Measurements from ENCODE around the gene HLA-DPB1. TPM values are rescaled to one million over a fixed set of nuclear protein-coding genes. Genes with fewer than 3 reads are reported as not detected.
"Not testable (repeated sequence)": the region's sequence is repeated elsewhere in the genome, so short reads cannot be mapped to it uniquely, and the experiment has no call there.

Gene HLA-DPB1
- total and polyA plus RNA-seq, 9 donors = 7.9 to 15.8 (median 11.5) TPM

DNA sequence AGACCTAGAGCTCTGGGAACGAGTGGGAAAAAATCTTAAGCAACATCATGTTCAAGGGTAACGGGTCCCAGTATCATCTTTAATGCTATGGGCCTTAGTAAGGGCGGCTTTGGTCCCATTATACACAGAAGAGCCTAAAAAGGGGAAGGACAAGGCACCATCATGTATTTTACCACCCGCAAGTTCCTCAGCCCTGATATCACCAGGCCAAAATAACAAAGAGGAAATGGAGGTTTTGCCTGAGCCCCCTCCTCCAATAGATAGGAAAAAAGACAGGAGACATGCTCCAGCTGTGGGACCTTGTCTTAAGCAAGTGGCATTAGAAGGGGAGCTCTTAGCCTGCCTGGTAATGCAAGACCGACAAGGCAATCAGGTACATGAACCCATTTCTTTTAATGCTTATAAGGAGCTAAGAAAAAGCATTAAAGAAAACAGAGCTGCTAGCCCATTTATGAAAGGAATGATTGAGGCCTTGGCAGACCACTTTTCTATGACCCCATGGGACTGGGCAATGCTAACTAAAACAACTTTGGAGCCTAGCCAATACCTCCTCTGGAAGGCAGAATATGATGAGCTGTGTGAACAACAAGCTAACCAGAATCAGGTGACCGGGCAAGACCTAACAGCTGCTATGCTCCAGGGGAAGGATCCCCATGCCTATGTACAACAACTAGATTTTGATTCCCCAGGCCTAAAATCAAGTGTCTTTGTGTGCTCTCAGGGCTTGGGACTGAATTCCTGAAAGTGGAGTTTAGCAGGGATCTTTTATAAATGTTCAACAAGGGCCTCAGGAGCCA is 25.6 kb upstream of the HLA-DPB1 start:
- H3K9me3 ChIP-seq (replicated peaks; ENCODE audit: control insufficient read depth, low read depth, low read length) = no peaks in the 10 kb centered on the region
- no peak overlapping the region for H3K27ac ChIP-seq (ENCODE audit: low read length)
- peaks cover 6% of the 10 kb centered on the region for H3K27me3 ChIP-seq (ENCODE audit: control insufficient read depth, insufficient read depth, low read length)
- H3K36me3 ChIP-seq (ENCODE audit: control insufficient read depth, insufficient read depth, low read length) = no peaks in the 10 kb centered on the region
- 90% methylated on average over 2 of the region's 6 CpGs for WGBS (ENCODE audit: insufficient coverage)
- no peaks in the 10 kb centered on the region for H3K4me1 ChIP-seq (ENCODE audit: control insufficient read depth, insufficient read depth, low read length)
- no peak overlapping the region for H3K4me3 ChIP-seq (ENCODE audit: low read length)
- no peak for DNase-seq

DNA sequence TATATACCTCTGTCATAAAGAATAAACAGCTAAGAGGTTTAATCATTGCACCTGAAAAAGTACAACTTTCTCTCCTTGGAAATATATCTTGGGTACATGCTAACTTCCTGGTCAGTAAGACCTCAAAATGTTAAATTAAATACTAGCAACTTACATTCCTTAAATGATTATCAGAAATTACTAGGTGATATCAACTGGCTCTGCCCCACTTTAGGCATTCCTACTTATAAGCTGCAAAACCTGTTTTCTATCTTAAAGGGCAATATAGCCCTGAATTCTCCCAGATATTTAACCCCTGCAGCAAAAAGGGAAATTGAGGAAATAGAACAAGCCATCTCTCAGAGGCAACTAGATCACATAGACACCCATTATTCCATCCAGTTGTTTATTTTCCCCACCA is 23.2 kb upstream of the HLA-DPB1 start:
- DNase-seq = no peak

DNA sequence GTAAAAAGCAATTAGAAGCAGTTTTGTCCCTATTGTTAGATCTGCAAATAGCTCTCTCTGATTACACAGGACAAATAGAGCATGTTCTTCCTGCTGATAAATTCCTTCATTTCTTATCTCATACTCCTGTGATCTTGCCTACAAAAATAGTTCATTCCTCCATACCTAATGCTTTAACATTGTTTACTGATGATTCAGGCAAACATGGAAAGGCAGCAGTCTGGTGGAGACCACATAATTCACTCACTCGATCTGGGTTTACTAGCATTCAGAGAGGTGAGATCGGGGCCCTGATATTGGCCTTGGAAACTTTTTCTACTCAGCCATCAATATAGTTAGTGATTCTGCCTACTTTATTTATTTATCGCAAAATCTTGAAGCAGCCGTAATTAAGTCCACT is 22.6 kb upstream of the HLA-DPB1 start:
- DNase-seq = no peak
- H3K27me3 ChIP-seq (ENCODE audit: control insufficient read depth, insufficient read depth, low read length) = peaks cover 3% of the 10 kb centered on the region
- 62% methylated on average over 2 of the region's 4 CpGs for WGBS (ENCODE audit: insufficient coverage)
- no peak overlapping the region for H3K4me3 ChIP-seq (ENCODE audit: low read length)
- H3K27ac ChIP-seq (ENCODE audit: low read length) = no peak overlapping the region
- no peaks in the 10 kb centered on the region for H3K4me1 ChIP-seq (ENCODE audit: control insufficient read depth, insufficient read depth, low read length)
- H3K36me3 ChIP-seq (ENCODE audit: control insufficient read depth, insufficient read depth, low read length) = no peaks in the 10 kb centered on the region
- no peaks in the 10 kb centered on the region for H3K9me3 ChIP-seq (replicated peaks; ENCODE audit: control insufficient read depth, low read depth, low read length)

More for the DNA sequence above, 23.2 kb upstream of the HLA-DPB1 start:
- Histone ChIP-seq H3K4me1 (ENCODE audit: control insufficient read depth, insufficient read depth, low read length) (no peaks in the 10 kb centered on the region), H3K36me3 (ENCODE audit: control insufficient read depth, insufficient read depth, low read length) (no peaks in the 10 kb centered on the region), H3K27ac (ENCODE audit: low read length) (no peak overlapping the region), H3K4me3 (ENCODE audit: low read length) (no peak overlapping the region), H3K27me3 (ENCODE audit: control insufficient read depth, insufficient read depth, low read length) (peaks cover 3% of the 10 kb centered on the region), H3K9me3 (replicated peaks; ENCODE audit: control insufficient read depth, low read depth, low read length) (no peaks in the 10 kb centered on the region)

DNA sequence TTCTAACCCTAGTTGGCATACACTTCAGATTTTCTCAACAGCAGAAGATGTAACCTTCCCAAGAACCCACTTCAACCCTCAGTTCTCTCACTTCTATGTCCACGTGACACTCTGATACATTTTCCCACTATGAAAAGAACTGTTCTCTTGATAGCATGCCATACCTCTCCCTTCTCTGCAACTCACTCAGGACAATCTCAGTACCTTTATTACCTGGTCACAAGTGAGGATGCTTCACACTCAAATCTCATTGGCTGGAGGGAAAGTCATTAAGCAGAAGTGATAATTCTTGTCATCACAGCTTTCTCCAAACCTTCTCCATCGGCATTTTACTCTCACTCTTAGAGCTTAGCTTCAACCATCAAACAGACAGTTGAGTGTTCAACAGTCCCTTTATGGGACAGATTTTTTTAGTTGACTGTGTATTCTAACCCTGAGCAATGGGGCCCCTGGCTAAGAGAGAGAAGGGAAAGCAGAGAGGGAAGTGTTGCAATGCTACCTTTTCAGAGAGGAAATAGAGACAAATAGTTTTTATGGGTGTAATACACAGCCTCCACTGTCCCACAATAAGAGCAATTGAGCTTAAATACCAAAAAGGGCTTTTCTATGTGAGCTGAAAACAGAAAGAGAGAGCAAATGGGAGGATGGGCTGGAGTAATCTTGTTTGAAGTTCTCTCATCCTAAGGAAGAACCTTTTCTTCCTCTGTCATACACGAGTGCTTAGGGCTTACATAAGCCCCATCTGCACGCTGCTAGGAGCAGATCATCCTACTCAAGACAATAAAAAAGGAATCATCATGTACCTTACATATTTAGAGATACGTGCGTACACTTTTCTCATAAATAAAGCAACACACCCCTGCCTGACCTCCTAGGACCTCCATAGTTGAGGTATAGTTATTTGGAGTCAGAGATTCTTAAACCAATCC is 18.3 kb upstream of the HLA-DPB1 start:
- H3K4me1 ChIP-seq (ENCODE audit: control insufficient read depth, insufficient read depth, low read length) = no peaks in the 10 kb centered on the region
- no peak for DNase-seq
- H3K9me3 ChIP-seq (replicated peaks; ENCODE audit: control insufficient read depth, low read depth, low read length) = no peaks in the 10 kb centered on the region
- no peaks in the 10 kb centered on the region for H3K27me3 ChIP-seq (ENCODE audit: control insufficient read depth, insufficient read depth, low read length)
- no peak overlapping the region for H3K27ac ChIP-seq (ENCODE audit: low read length)
- no peak overlapping the region for H3K4me3 ChIP-seq (ENCODE audit: low read length)
- no peaks in the 10 kb centered on the region for H3K36me3 ChIP-seq (ENCODE audit: control insufficient read depth, insufficient read depth, low read length)
- WGBS (ENCODE audit: insufficient coverage) = 14% methylated on average over 1 of the region's 6 CpGs

DNA sequence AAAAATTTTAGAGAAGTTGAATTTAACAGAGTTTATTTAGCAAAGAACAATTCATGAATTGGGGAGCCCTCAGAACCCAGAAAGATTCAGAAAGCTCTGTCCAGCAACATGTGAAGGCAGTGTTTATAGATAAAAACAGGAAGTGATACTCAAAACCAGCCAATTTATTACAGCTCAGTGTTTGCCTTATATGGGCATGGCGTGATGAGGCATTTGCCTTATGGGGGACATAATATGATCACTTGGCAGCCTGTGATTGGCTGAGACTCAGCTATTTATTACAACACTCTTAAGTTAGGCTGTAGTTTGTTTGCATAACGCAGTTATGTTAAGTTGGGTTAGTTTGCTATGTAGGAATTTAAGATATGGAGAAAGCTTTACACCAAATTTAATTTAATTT is 13.8 kb upstream of the HLA-DPB1 start:
- peak; percentile 58 for DNase-seq
- H3K4me3 ChIP-seq (ENCODE audit: low read length) = no peak overlapping the region
- H3K36me3 ChIP-seq (ENCODE audit: control insufficient read depth, insufficient read depth, low read length) = no peaks in the 10 kb centered on the region
- WGBS (ENCODE audit: insufficient coverage) = no CpG with 5 or more reads among the region's 2 CpGs
- no peaks in the 10 kb centered on the region for H3K4me1 ChIP-seq (ENCODE audit: control insufficient read depth, insufficient read depth, low read length)
- H3K9me3 ChIP-seq (replicated peaks; ENCODE audit: control insufficient read depth, low read depth, low read length) = no peaks in the 10 kb centered on the region
- no peak overlapping the region for H3K27ac ChIP-seq (ENCODE audit: low read length)
- H3K27me3 ChIP-seq (ENCODE audit: control insufficient read depth, insufficient read depth, low read length) = no peaks in the 10 kb centered on the region

DNA sequence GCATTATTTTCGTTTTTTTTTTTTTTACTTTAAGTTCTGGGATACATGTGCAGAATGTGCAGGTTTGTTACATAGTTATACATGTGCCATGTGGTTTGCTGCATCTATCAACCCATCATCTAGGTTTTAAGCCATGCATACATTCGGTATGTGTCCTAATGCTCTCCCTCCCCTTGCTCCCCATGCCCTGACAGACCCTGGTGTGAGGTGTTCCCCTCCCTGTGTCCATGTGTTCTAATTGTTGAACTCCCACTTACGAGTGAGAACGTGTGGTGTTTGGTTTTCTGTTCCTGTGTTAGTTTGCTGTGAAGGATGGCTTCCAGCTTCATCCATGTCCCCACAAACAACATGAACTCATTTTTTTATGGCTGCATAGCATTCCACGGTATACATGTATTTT is 12.4 kb upstream of the HLA-DPB1 start:
- H3K27ac ChIP-seq (ENCODE audit: low read length); H3K27me3 ChIP-seq (ENCODE audit: control insufficient read depth, insufficient read depth, low read length); H3K4me3 ChIP-seq (ENCODE audit: low read length); H3K4me1 ChIP-seq (ENCODE audit: control insufficient read depth, insufficient read depth, low read length); H3K36me3 ChIP-seq (ENCODE audit: control insufficient read depth, insufficient read depth, low read length); H3K9me3 ChIP-seq (replicated peaks; ENCODE audit: control insufficient read depth, low read depth, low read length); DNase-seq: not testable (repeated sequence)
- no CpG with 5 or more reads among the region's 5 CpGs for whole genome bisulfite sequencing (ENCODE audit: insufficient coverage)

DNA sequence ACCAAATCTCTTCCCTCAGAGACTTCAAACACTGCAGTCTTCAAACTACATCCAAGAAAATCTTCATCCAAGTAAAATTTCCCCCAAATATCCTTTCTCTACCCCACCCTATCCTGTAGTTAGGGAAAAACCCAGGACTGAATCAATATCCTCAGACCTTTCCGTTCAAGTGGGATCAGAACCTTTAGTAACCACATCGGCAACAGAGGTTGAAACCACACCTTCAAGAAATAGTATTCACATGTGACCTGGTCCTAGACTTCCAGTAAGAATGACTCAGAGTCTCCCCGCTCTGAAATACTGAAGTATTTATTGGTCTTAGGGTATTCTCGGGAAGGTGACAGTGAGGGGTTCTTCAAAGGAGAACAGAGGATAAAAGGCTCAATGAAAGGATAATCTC is 11.1 kb upstream of the HLA-DPB1 start:
- Histone ChIP-seq H3K9me3 (replicated peaks; ENCODE audit: control insufficient read depth, low read depth, low read length) (no peaks in the 10 kb centered on the region), H3K4me3 (ENCODE audit: low read length) (no peak overlapping the region), H3K36me3 (ENCODE audit: control insufficient read depth, insufficient read depth, low read length) (no peaks in the 10 kb centered on the region), H3K4me1 (ENCODE audit: control insufficient read depth, insufficient read depth, low read length) (no peaks in the 10 kb centered on the region), H3K27ac (ENCODE audit: low read length) (no peak overlapping the region), H3K27me3 (ENCODE audit: control insufficient read depth, insufficient read depth, low read length) (peaks cover 2% of the 10 kb centered on the region)
- 100% methylated on average over 1 of the region's 4 CpGs for WGBS (ENCODE audit: insufficient coverage)
- DNase-seq = no peak

DNA sequence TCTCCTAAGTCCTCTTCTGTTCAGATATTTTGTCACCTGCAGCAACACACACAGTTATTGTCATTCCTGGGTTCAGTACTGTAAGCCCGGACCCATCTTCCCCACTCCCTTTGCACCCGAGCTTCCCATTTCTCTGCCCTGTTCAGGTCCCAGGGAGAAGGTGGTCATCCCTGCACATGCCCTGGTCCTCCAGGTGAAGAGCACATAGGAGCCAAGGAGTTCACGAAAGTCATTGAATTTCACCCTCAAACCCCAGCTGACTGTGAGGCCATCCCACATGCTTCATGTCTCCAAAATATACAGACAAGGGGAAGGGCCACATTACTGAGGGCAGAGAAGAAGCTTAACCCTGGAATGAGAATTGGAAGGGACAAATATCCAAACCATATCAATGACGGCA is 10.5 kb upstream of the HLA-DPB1 start:
- H3K27me3 ChIP-seq (ENCODE audit: control insufficient read depth, insufficient read depth, low read length) = peaks cover 2% of the 10 kb centered on the region
- H3K36me3 ChIP-seq (ENCODE audit: control insufficient read depth, insufficient read depth, low read length) = no peaks in the 10 kb centered on the region
- H3K9me3 ChIP-seq (replicated peaks; ENCODE audit: control insufficient read depth, low read depth, low read length) = no peaks in the 10 kb centered on the region
- H3K4me3 ChIP-seq (ENCODE audit: low read length) = no peak overlapping the region
- 74% methylated on average over 2 of the region's 4 CpGs for WGBS (ENCODE audit: insufficient coverage)
- no peak for DNase-seq
- H3K27ac ChIP-seq (ENCODE audit: low read length) = no peak overlapping the region
- H3K4me1 ChIP-seq (ENCODE audit: control insufficient read depth, insufficient read depth, low read length) = no peaks in the 10 kb centered on the region

DNA sequence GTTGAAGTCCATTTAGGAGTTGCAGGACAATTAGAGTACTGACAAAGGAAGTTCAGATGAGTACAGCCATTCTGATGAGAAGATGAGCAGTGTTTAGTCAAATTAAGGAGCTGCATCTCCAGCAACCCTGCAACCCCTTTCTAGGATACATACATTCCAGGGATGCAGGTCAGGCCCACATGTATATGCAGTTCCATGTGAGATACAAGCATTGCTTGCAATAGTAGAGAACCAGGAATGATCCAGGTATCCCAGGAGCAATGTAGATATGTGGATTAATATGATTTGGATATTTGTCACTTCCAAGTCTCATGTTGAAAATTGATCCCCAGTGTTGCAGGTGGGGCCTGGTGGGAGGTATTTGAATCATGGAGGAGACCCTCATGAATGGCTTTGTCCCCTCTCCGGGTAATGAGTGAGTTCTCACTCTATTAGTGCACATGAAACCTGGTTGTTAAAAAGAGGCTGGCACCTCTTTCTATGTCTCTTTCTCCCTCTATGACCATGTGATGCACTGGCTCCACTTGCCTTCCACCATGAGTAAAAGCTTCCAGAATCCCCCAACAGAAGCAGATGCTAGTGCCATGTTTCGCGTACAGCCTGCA is 8.8 kb upstream of the HLA-DPB1 start:
- no CpG with 5 or more reads among the region's 3 CpGs for WGBS (ENCODE audit: insufficient coverage)
- no peak overlapping the region for H3K27ac ChIP-seq (ENCODE audit: low read length)
- H3K27me3 ChIP-seq (ENCODE audit: control insufficient read depth, insufficient read depth, low read length) = peaks cover 2% of the 10 kb centered on the region
- no peak overlapping the region for H3K4me3 ChIP-seq (ENCODE audit: low read length)
- no peaks in the 10 kb centered on the region for H3K4me1 ChIP-seq (ENCODE audit: control insufficient read depth, insufficient read depth, low read length)
- no peaks in the 10 kb centered on the region for H3K9me3 ChIP-seq (replicated peaks; ENCODE audit: control insufficient read depth, low read depth, low read length)
- no peaks in the 10 kb centered on the region for H3K36me3 ChIP-seq (ENCODE audit: control insufficient read depth, insufficient read depth, low read length)
- no peak for DNase-seq
